Measurements from ENCODE around the gene PSMA7.
"Not testable (repeated sequence)": the region's sequence is repeated elsewhere in the genome, so short reads cannot be mapped to it uniquely, and the experiment has no call there.

PSMA7 gene

GRCh38 chr20:62149532-62150309 is 6.5 kb upstream of the PSMA7 start:
- Histone ChIP-seq H3K9ac (ENCODE audit: low read length) (no peak overlapping the region), H3K4me3 (ENCODE audit: low read length) (no peak overlapping the region), H3K27me3 (replicated peaks; ENCODE audit: control insufficient read depth, insufficient read depth, low read length) (no peaks in the 10 kb centered on the region), H3K4me1 (ENCODE audit: control insufficient read depth, insufficient read depth, low read length) (peaks cover 11% of the 10 kb centered on the region), H3K9me3 (ENCODE audit: control insufficient read depth, low read length) (no peaks in the 10 kb centered on the region), H3K36me3 (ENCODE audit: control insufficient read depth, insufficient read depth, low read length, severe bottlenecking) (peaks cover 12% of the 10 kb centered on the region)
- DNase-seq (ENCODE audit: low read depth), result no peak

- H3K36me3 ChIP-seq (ENCODE audit: control insufficient read depth, insufficient read depth, low read length, severe bottlenecking), result peaks cover 7% of the 10 kb centered on the region
- no peak for DNase-seq (ENCODE audit: low read depth)
- no peaks in the 10 kb centered on the region for H3K9me3 ChIP-seq (ENCODE audit: control insufficient read depth, low read length)
- H3K4me3 ChIP-seq (ENCODE audit: low read length), result no peak overlapping the region
- peaks cover 13% of the 10 kb centered on the region for H3K4me1 ChIP-seq (ENCODE audit: control insufficient read depth, insufficient read depth, low read length)
- H3K9ac ChIP-seq (ENCODE audit: low read length), result no peak overlapping the region
- H3K27me3 ChIP-seq (replicated peaks; ENCODE audit: control insufficient read depth, insufficient read depth, low read length), result no peaks in the 10 kb centered on the region
Measured at GRCh38 chr20:62148908-62149314, 5.7 kb upstream of the PSMA7 start.

GRCh38 chr20:62148383-62148782 is 5.2 kb upstream of the PSMA7 start:
- not testable (repeated sequence) for H3K36me3 ChIP-seq (ENCODE audit: control insufficient read depth, insufficient read depth, low read length, severe bottlenecking); H3K27me3 ChIP-seq (replicated peaks; ENCODE audit: control insufficient read depth, insufficient read depth, low read length); DNase-seq (ENCODE audit: low read depth); H3K4me3 ChIP-seq (ENCODE audit: low read length); H3K9me3 ChIP-seq (ENCODE audit: control insufficient read depth, low read length); H3K9ac ChIP-seq (ENCODE audit: low read length)
- H3K4me1 ChIP-seq (ENCODE audit: control insufficient read depth, insufficient read depth, low read length), result peaks cover 13% of the 10 kb centered on the region

GRCh38 chr20:62147528-62147927 is 4.3 kb upstream of the PSMA7 start:
- Histone ChIP-seq H3K4me3 (ENCODE audit: low read length) (no peak overlapping the region), H3K36me3 (ENCODE audit: control insufficient read depth, insufficient read depth, low read length, severe bottlenecking) (no peaks in the 10 kb centered on the region), H3K9ac (ENCODE audit: low read length) (no peak overlapping the region), H3K27me3 (replicated peaks; ENCODE audit: control insufficient read depth, insufficient read depth, low read length) (no peaks in the 10 kb centered on the region), H3K4me1 (ENCODE audit: control insufficient read depth, insufficient read depth, low read length) (peaks cover 13% of the 10 kb centered on the region), H3K9me3 (ENCODE audit: control insufficient read depth, low read length) (no peaks in the 10 kb centered on the region)
- DNase-seq (ENCODE audit: low read depth), result no peak

GRCh38 chr20:62147125-62147524 is 3.9 kb upstream of the PSMA7 start:
- Histone ChIP-seq H3K9ac (ENCODE audit: low read length) (no peak overlapping the region), H3K4me1 (ENCODE audit: control insufficient read depth, insufficient read depth, low read length) (peaks cover 13% of the 10 kb centered on the region), H3K36me3 (ENCODE audit: control insufficient read depth, insufficient read depth, low read length, severe bottlenecking) (no peaks in the 10 kb centered on the region), H3K27me3 (replicated peaks; ENCODE audit: control insufficient read depth, insufficient read depth, low read length) (no peaks in the 10 kb centered on the region), H3K9me3 (ENCODE audit: control insufficient read depth, low read length) (no peaks in the 10 kb centered on the region), H3K4me3 (ENCODE audit: low read length) (no peak overlapping the region)
- DNase-seq (ENCODE audit: low read depth), result no peak

- Histone ChIP-seq H3K36me3 (ENCODE audit: control insufficient read depth, insufficient read depth, low read length, severe bottlenecking) (no peaks in the 10 kb centered on the region), H3K4me3 (ENCODE audit: low read length) (no peak overlapping the region), H3K27me3 (replicated peaks; ENCODE audit: control insufficient read depth, insufficient read depth, low read length) (no peaks in the 10 kb centered on the region), H3K9ac (ENCODE audit: low read length) (peak overlapping the region; percentile 97), H3K9me3 (ENCODE audit: control insufficient read depth, low read length) (no peaks in the 10 kb centered on the region), H3K4me1 (ENCODE audit: control insufficient read depth, insufficient read depth, low read length) (peaks cover 19% of the 10 kb centered on the region)
- no peak for DNase-seq (ENCODE audit: low read depth)
Measured at GRCh38 chr20:62146019-62146755, 3.0 kb upstream of the PSMA7 start.

GRCh38 chr20:62145688-62146018 is 2.5 kb upstream of the PSMA7 start:
- peak overlapping the region; percentile 97 for H3K9ac ChIP-seq (ENCODE audit: low read length)
- no peak for DNase-seq (ENCODE audit: low read depth)
- H3K4me1 ChIP-seq (ENCODE audit: control insufficient read depth, insufficient read depth, low read length), result peaks cover 24% of the 10 kb centered on the region
- peaks cover 2% of the 10 kb centered on the region for H3K36me3 ChIP-seq (ENCODE audit: control insufficient read depth, insufficient read depth, low read length, severe bottlenecking)
- H3K27me3 ChIP-seq (replicated peaks; ENCODE audit: control insufficient read depth, insufficient read depth, low read length), result no peaks in the 10 kb centered on the region
- no peaks in the 10 kb centered on the region for H3K9me3 ChIP-seq (ENCODE audit: control insufficient read depth, low read length)
- peak overlapping the region; percentile 94 for H3K4me3 ChIP-seq (ENCODE audit: low read length)

GRCh38 chr20:62143957-62144825 is 997 bp upstream of the PSMA7 start:
- peaks cover 36% of the 10 kb centered on the region for H3K4me1 ChIP-seq (ENCODE audit: control insufficient read depth, insufficient read depth, low read length)
- no peaks in the 10 kb centered on the region for H3K9me3 ChIP-seq (ENCODE audit: control insufficient read depth, low read length)
- DNase-seq (ENCODE audit: low read depth), result peak; percentile 89
- peak overlapping the region; percentile 97 for H3K9ac ChIP-seq (ENCODE audit: low read length)
- peak overlapping the region; percentile 94 for H3K4me3 ChIP-seq (ENCODE audit: low read length)
- no peaks in the 10 kb centered on the region for H3K27me3 ChIP-seq (replicated peaks; ENCODE audit: control insufficient read depth, insufficient read depth, low read length)
- peaks cover 16% of the 10 kb centered on the region for H3K36me3 ChIP-seq (ENCODE audit: control insufficient read depth, insufficient read depth, low read length, severe bottlenecking)

GRCh38 chr20:62142252-62143080 is 728 bp downstream of the PSMA7 start:
- peaks cover 33% of the 10 kb centered on the region for H3K36me3 ChIP-seq (ENCODE audit: control insufficient read depth, insufficient read depth, low read length, severe bottlenecking)
- no peaks in the 10 kb centered on the region for H3K9me3 ChIP-seq (ENCODE audit: control insufficient read depth, low read length)
- peak overlapping the region; percentile 94 for H3K4me3 ChIP-seq (ENCODE audit: low read length)
- H3K9ac ChIP-seq (ENCODE audit: low read length), result peak overlapping the region; percentile 97
- no peaks in the 10 kb centered on the region for H3K27me3 ChIP-seq (replicated peaks; ENCODE audit: control insufficient read depth, insufficient read depth, low read length)
- peak; percentile 56 for DNase-seq (ENCODE audit: low read depth)
- H3K4me1 ChIP-seq (ENCODE audit: control insufficient read depth, insufficient read depth, low read length), result peaks cover 36% of the 10 kb centered on the region

- Histone ChIP-seq H3K9ac (ENCODE audit: low read length) (peak overlapping the region; percentile 97), H3K27me3 (replicated peaks; ENCODE audit: control insufficient read depth, insufficient read depth, low read length) (no peaks in the 10 kb centered on the region), H3K4me1 (ENCODE audit: control insufficient read depth, insufficient read depth, low read length) (peaks cover 36% of the 10 kb centered on the region), H3K36me3 (ENCODE audit: control insufficient read depth, insufficient read depth, low read length, severe bottlenecking) (peaks cover 42% of the 10 kb centered on the region), H3K9me3 (ENCODE audit: control insufficient read depth, low read length) (no peaks in the 10 kb centered on the region), H3K4me3 (ENCODE audit: low read length) (peak overlapping the region; percentile 94)
- DNase-seq (ENCODE audit: low read depth), result peak; percentile 66
Measured at GRCh38 chr20:62141397-62142251, 1.6 kb downstream of the PSMA7 start.

All from adipocyte (in vitro differentiated cells).